ENCODE results near the gene SCN3A.

The SCN3A gene

DNA sequence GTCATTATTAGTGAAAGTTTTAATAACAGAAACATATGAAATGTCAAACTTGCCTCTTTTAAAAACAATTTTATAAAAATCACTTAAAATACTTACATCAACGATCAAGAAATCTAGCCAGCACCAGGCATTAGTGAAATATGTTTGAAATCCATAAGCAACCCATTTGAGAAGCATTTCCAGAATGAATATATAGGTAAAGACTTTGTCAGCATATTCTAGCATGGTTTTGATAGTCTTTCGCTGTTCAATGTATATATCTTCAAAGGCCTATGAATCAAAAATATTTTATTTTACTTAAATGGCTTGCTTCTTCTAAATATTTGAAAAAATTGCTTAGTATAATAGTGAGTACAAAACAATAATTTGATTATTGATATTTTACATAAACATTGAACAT, 91.1 kb downstream of the SCN3A start:
- TF ChIP-seq, protein P1, sequence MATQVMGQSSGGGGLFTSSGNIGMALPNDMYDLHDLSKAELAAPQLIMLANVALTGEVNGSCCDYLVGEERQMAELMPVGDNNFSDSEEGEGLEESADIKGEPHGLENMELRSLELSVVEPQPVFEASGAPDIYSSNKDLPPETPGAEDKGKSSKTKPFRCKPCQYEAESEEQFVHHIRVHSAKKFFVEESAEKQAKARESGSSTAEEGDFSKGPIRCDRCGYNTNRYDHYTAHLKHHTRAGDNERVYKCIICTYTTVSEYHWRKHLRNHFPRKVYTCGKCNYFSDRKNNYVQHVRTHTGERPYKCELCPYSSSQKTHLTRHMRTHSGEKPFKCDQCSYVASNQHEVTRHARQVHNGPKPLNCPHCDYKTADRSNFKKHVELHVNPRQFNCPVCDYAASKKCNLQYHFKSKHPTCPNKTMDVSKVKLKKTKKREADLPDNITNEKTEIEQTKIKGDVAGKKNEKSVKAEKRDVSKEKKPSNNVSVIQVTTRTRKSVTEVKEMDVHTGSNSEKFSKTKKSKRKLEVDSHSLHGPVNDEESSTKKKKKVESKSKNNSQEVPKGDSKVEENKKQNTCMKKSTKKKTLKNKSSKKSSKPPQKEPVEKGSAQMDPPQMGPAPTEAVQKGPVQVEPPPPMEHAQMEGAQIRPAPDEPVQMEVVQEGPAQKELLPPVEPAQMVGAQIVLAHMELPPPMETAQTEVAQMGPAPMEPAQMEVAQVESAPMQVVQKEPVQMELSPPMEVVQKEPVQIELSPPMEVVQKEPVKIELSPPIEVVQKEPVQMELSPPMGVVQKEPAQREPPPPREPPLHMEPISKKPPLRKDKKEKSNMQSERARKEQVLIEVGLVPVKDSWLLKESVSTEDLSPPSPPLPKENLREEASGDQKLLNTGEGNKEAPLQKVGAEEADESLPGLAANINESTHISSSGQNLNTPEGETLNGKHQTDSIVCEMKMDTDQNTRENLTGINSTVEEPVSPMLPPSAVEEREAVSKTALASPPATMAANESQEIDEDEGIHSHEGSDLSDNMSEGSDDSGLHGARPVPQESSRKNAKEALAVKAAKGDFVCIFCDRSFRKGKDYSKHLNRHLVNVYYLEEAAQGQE (IDR thresholded peaks at IDR 0.05; ENCODE audit: insufficient read depth in 1 of 2, low read depth in 2 of 2, low read length in 2 of 2), result no peak
- TF ChIP-seq TAF1 (IDR thresholded peaks at IDR 0.05; ENCODE audit: borderline replicate concordance, insufficient read depth, low read length) (no peak), FOXP2 (optimal IDR thresholded peaks at IDR 0.05; ENCODE audit: borderline replicate concordance, extremely low read depth, extremely low read length, insufficient read depth) (no peak), POLR2AphosphoS5 (IDR thresholded peaks at IDR 0.05; ENCODE audit: low read depth, low read length) (no peak), SIN3A (IDR thresholded peaks at IDR 0.05; ENCODE audit: borderline replicate concordance, insufficient read depth, low read length) (no peak)

DNA sequence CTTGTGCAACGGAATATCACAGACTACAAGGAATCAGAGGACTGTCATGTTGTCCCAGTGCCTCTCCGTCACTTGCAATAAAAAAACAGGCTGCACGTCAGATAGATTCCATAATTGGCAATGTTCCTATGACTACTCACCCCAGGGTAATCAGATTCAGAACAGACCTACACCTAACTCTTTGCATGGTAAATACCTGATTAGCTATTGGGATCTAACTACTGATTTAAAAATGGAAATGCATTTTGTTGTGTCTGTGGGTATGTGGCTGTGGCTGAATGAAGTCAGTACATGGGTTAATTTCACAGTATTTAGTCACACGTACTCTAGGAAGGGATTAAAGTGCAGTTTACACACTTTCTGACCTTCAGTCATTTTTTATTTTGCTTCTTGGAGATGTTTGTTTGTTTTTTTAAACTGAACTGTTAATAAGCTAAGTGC, 91.7 kb downstream of the SCN3A start:
- TF ChIP-seq POLR2AphosphoS5 (IDR thresholded peaks at IDR 0.05; ENCODE audit: low read depth, low read length), result no peak
- TF ChIP-seq SIN3A (IDR thresholded peaks at IDR 0.05; ENCODE audit: borderline replicate concordance, insufficient read depth, low read length), result no peak
- TF ChIP-seq TAF1 (IDR thresholded peaks at IDR 0.05; ENCODE audit: borderline replicate concordance, insufficient read depth, low read length), result no peak
- TF ChIP-seq, protein P1 (IDR thresholded peaks at IDR 0.05; ENCODE audit: insufficient read depth in 1 of 2, low read depth in 2 of 2, low read length in 2 of 2), result no peak
- no peak for TF ChIP-seq FOXP2 (optimal IDR thresholded peaks at IDR 0.05; ENCODE audit: borderline replicate concordance, extremely low read depth, extremely low read length, insufficient read depth)

DNA sequence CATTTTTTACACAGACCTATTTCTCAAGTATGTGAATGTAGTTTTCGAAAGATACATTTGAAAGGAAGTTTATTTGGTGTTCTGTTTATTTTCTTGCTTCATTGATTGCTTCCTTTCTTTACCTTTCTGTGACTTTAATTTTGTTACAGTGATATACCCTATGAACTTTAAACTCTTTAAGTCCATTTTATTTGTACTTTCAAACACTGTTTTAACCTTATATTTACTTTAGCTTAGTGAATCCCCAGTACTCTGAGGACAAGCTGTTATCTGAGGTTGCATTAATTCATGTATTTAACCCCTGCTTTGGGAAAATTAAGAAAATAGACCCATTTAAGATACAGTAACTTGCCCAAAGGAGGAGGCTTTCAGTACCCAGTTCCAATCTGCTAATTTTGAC, 93.5 kb downstream of the SCN3A start:
- TF ChIP-seq SIN3A (IDR thresholded peaks at IDR 0.05; ENCODE audit: borderline replicate concordance, insufficient read depth, low read length) (no peak), POLR2AphosphoS5 (IDR thresholded peaks at IDR 0.05; ENCODE audit: low read depth, low read length) (no peak), FOXP2 (optimal IDR thresholded peaks at IDR 0.05; ENCODE audit: borderline replicate concordance, extremely low read depth, extremely low read length, insufficient read depth) (no peak), TAF1 (IDR thresholded peaks at IDR 0.05; ENCODE audit: borderline replicate concordance, insufficient read depth, low read length) (no peak)
- TF ChIP-seq, protein P1 (IDR thresholded peaks at IDR 0.05; ENCODE audit: insufficient read depth in 1 of 2, low read depth in 2 of 2, low read length in 2 of 2), result no peak

DNA sequence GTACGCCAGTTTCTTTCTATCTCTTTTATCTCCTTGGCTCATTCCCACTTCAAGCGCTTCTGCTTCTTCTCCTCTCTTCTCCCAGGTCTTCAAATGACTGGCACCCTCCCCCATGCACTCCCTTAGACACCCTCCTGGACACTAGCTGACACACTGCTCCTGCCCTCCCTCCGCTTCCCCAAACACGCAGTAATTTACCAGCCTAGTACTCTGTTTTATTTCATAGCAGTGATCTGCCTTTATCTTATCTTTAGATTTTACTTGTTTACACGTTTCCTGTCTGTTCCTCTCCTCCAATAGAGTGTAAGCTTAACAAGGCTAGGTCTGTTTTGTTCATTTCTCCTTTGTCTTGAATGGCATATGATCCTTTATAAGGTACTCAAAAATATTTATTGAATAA, 93.9 kb downstream of the SCN3A start:
- TF ChIP-seq SIN3A (IDR thresholded peaks at IDR 0.05; ENCODE audit: borderline replicate concordance, insufficient read depth, low read length) (no peak), POLR2AphosphoS5 (IDR thresholded peaks at IDR 0.05; ENCODE audit: low read depth, low read length) (no peak), TAF1 (IDR thresholded peaks at IDR 0.05; ENCODE audit: borderline replicate concordance, insufficient read depth, low read length) (no peak), FOXP2 (optimal IDR thresholded peaks at IDR 0.05; ENCODE audit: borderline replicate concordance, extremely low read depth, extremely low read length, insufficient read depth) (no peak)
- TF ChIP-seq, protein P1 (IDR thresholded peaks at IDR 0.05; ENCODE audit: insufficient read depth in 1 of 2, low read depth in 2 of 2, low read length in 2 of 2), result no peak

DNA sequence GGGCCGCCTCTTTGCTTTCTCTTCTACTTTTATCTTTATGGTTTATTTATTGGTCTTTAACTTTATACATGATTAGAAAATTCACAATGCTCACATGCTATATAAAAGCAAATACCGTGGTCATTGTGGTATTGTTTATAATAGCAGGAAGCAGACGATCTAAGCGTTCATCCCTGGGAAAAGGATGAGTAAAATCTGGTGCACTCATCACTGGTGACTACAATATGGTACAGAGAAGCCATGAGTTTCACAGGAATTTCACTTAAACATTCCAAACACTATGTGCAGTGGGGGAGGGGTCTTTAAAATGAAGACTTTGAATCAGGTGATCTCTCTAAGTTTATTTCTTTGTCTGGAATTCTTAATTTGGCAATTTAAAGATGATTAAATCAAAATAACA, 97.9 kb downstream of the SCN3A start:
- TF ChIP-seq TAF1 (IDR thresholded peaks at IDR 0.05; ENCODE audit: borderline replicate concordance, insufficient read depth, low read length) (no peak), SIN3A (IDR thresholded peaks at IDR 0.05; ENCODE audit: borderline replicate concordance, insufficient read depth, low read length) (no peak), FOXP2 (optimal IDR thresholded peaks at IDR 0.05; ENCODE audit: borderline replicate concordance, extremely low read depth, extremely low read length, insufficient read depth) (no peak)

All from PFSK-1 (cell line).